Left lung (tissue), 10 donors: ENCODE data around the gene AASS. TPM values are rescaled to one million over a fixed set of nuclear protein-coding genes. Genes with fewer than 3 reads are reported as not detected.

ENCODE experiments used
- ATAC-seq: fragments of 200-7000 bp; cut with Tn5 transposase; one replicate; pipeline ENCODE4 v1.9.1; 2020; ENCODE audit warnings: moderate library complexity
- DNase-seq, 4 donors: peaks; one replicate each; pipeline ENCODE4 v3.0.0-alpha.2; 2013 to 2020
- H3K27ac ChIP-seq, 2 donors: fragments of 200-600 bp; sonication (generic) in 1 of 2; one replicate each; pipeline versions ENCODE4 v1.5.0 to v1.8.0; 2020 to 2021
- H3K27me3 ChIP-seq, 2 donors: fragments of 200-600 bp; sonication (generic) in 1 of 2; one replicate each; pipeline versions ENCODE4 v1.5.0 to v1.8.0; 2020 to 2021
- H3K36me3 ChIP-seq, 2 donors: fragments of 200-600 bp; sonication (generic) in 1 of 2; one replicate each; pipeline versions ENCODE4 v1.5.0 to v1.8.0; 2020 to 2021
- H3K4me1 ChIP-seq, 2 donors: fragments of 200-600 bp; one replicate each; pipeline ENCODE4 v1.8.0; 2021
- H3K4me3 ChIP-seq, 2 donors: fragments of 200-600 bp; sonication (generic) in 1 of 2; one replicate each; pipeline versions ENCODE4 v1.5.0 to v1.8.0; 2020 to 2021; ENCODE audit warnings: mild to moderate bottlenecking in 1 of 2
- H3K9me3 ChIP-seq, 2 donors: fragments of 200-600 bp; sonication (generic) in 1 of 2; one replicate each; pipeline versions ENCODE4 v1.5.0 to v1.8.0; 2020 to 2021
- CTCF ChIP-seq, 2 donors: fragments of 200-600 bp; sonication (generic) in 1 of 2; IDR thresholded peaks; one replicate each; pipeline versions ENCODE4 v1.5.0 to v1.8.0; 2021; ENCODE audit warnings: antibody characterized with exemption in 2 of 2
- intact Hi-C, 2 donors: fragments of 100-400 bp; cut with DNase I; formaldehyde crosslinking; loops; one replicate each; pipeline versions ENCODE4 v1.11.2 to v1.14.2; 2022
- polyA plus RNA-seq, 6 donors: library from polyadenylated mRNA; unstranded; fragments of 120-200 nt; gene quantifications; one replicate each; pipeline ENCODE4 v1.2.1, GENCODE V29; 2013; ENCODE audit not compliant: insufficient read length in 6 of 6
- total RNA-seq, 2 donors: library from RNA; stranded (reverse); fragmentation: NEBNext Ultra II Directional; extraction: Animal tissue kit (Norgen Biotek cat#: 25700); gene quantifications; one replicate each; pipeline ENCODE4 v1.2.1, GENCODE V29; 2021
- donor health status: DM: no; HTN: yes; CAD: no.
- donor health status: DM: no; HTN: no; CAD: no.

AASS gene
- total and polyA plus RNA-seq, 8 donors, result 27.4 to 70.5 (median 59.5) TPM

DNA sequence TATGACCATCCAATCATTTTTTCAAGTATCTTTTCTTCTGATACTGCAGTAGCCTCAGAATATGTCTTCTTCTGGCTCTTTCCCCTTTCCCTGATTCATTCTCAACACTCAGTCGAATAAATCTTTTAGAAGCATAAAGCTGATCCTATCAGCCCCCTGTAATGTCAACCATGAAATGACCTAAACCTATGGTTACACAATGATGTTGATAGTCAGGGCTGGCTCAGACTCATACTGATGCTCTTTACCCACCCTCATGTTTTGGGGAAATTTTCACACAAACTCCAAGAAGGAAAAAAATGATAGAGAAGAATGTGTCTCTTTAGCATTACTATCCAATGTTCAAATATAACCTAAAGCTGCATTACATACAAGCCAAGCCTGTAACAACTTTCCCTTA is 76.0 kb downstream of the AASS start:
- Histone ChIP-seq H3K4me3 (no peak overlapping the region), H3K27ac (no peak overlapping the region), H3K9me3 (no peaks in the 10 kb centered on the region), H3K36me3 (no peaks in the 10 kb centered on the region), H3K4me1 (no peaks in the 10 kb centered on the region), H3K27me3 (no peaks in the 10 kb centered on the region)
- intact Hi-C loops, result no loop called here
- no peak for ATAC-seq
- DNase-seq, result no peak
- no peak for TF ChIP-seq CTCF (IDR thresholded peaks at IDR 0.05)

- no peaks in the 10 kb centered on the region for H3K9me3 ChIP-seq
- no peak for TF ChIP-seq CTCF (IDR thresholded peaks at IDR 0.05)
- intact Hi-C loops, result no loop called here
Measured at GRCh38 chr7:122067077-122067476, 77.0 kb downstream of the AASS start.

DNA sequence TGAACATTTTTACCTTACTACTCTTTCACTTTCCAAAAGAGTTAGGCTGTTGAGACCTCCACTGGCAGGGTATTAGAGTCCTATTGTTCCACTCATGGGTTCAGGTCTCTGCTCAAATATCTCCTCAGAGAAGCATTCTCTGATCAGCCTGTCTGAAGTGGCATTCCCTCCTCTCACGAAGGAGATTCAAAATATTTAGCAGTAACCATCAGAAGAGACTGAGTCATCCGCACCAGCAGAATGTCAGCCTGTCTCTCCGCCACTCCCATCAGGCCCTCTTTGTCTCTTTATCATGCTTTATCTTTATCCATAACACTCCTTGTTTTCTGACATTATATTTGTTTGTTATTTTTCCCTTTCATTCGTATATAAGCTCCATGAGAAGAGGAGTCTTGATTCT is 79.1 kb downstream of the AASS start:
- DNase-seq, result no peak
- intact Hi-C loops, result no loop called here
- Histone ChIP-seq H3K27ac (no peak overlapping the region), H3K4me3 (no peak overlapping the region), H3K4me1 (no peaks in the 10 kb centered on the region), H3K9me3 (no peaks in the 10 kb centered on the region), H3K36me3 (no peaks in the 10 kb centered on the region), H3K27me3 (no peaks in the 10 kb centered on the region)
- no peak for ATAC-seq
- no peak for TF ChIP-seq CTCF (IDR thresholded peaks at IDR 0.05)

More at GRCh38 chr7:122067077-122067476, 77.0 kb downstream of the AASS start:
- Histone ChIP-seq H3K27me3 (no peaks in the 10 kb centered on the region), H3K4me3 (no peak overlapping the region), H3K36me3 (no peaks in the 10 kb centered on the region), H3K4me1 (no peaks in the 10 kb centered on the region), H3K27ac (no peak overlapping the region)
- ATAC-seq (no peak), DNase-seq (no peak)

DNA sequence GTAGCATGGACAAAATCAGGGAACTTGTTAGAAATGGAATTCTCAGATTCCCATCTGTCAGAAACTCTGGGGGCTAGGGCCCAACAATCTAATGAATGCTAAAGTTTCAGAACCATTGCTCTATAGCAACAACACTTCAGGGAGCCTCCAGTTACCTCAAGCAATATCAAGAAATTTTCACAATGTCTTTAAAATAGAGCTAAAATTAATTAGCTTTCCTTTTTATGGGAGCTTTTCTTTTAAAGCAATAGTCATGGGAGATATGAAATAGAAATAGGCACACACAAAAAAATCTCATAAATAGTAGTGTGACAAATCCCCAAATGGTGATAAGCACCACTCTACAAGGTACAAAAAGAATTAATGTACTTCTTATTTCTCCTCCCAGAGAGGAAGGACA is 80.9 kb downstream of the AASS start:
- TF ChIP-seq CTCF (IDR thresholded peaks at IDR 0.05), result no peak
- no peak overlapping the region for H3K4me3 ChIP-seq
- H3K9me3 ChIP-seq, result no peaks in the 10 kb centered on the region
- ATAC-seq (no peak), DNase-seq (no peak)
- no peaks in the 10 kb centered on the region for H3K36me3 ChIP-seq
- intact Hi-C loops, result no loop called here
- H3K4me1 ChIP-seq, result no peaks in the 10 kb centered on the region
- H3K27ac ChIP-seq, result no peak overlapping the region
- no peaks in the 10 kb centered on the region for H3K27me3 ChIP-seq

DNA sequence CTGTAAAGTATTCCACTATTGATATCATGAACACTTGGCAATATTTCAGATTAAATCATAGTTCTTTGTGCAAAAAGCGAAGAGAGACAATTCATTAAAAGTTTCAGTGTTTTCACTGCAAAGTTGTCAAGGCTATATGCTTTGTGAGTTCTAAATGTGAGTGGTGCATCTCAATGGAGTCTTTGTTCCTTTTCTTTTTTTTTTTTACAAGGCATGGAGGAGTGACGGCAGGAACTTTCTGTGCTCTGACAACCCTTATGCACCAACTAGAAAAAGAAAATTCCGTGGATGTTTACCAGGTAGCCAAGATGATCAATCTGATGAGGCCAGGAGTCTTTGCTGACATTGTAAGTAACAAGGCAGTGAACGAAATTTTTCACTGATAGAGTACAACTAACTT is 84.5 kb downstream of the AASS start:
- no peak for TF ChIP-seq CTCF (IDR thresholded peaks at IDR 0.05)
- H3K4me1 ChIP-seq, result no peaks in the 10 kb centered on the region
- H3K27ac ChIP-seq, result no peak overlapping the region
- H3K4me3 ChIP-seq, result no peak overlapping the region
- ATAC-seq (no peak), DNase-seq (no peak)
- H3K36me3 ChIP-seq, result no peaks in the 10 kb centered on the region
- no peaks in the 10 kb centered on the region for H3K9me3 ChIP-seq
- no peaks in the 10 kb centered on the region for H3K27me3 ChIP-seq
- intact Hi-C loops, result no loop called here
